Frontal cortex (tissue), 4 donors: ENCODE data around the gene YWHAE. TPM values are rescaled to one million over a fixed set of nuclear protein-coding genes. Genes with fewer than 3 reads are reported as not detected.
"Not testable (repeated sequence)": the region's sequence is repeated elsewhere in the genome, so short reads cannot be mapped to it uniquely, and the experiment has no call there.

ENCODE experiments used
- DNase-seq, 2 donors: peaks; one replicate each; pipeline ENCODE4 v3.0.0; 2012; ENCODE audit warnings: low spot score in 2 of 2
- FAIRE-seq: peaks from 2 replicates; lab custom pipeline; 2012; peaks lifted over from hg19 to GRCh38; lab: Jason Lieb, UNC
- total RNA-seq: library from RNA; depleted of rRNA; stranded (reverse); fragments of >200 nt; gene quantifications from one replicate; pipeline ENCODE4 v1.2.3, GENCODE V29; 2014
- donor health status: control.
- donor health status: control.
- donor health status: control.

YWHAE gene
- total RNA-seq, 1 donor from 2014 or later = 597 TPM

GRCh38 chr17:1377334-1377733, 22.7 kb downstream of the YWHAE start:
- FAIRE-seq (no peak), DNase-seq (no peak)

GRCh38 chr17:1376061-1376460, 24.0 kb downstream of the YWHAE start:
- FAIRE-seq (no peak), DNase-seq (no peak)

- FAIRE-seq (no peak), DNase-seq (no peak)
Observed at GRCh38 chr17:1375615-1376014, 24.4 kb downstream of the YWHAE start.

DNA sequence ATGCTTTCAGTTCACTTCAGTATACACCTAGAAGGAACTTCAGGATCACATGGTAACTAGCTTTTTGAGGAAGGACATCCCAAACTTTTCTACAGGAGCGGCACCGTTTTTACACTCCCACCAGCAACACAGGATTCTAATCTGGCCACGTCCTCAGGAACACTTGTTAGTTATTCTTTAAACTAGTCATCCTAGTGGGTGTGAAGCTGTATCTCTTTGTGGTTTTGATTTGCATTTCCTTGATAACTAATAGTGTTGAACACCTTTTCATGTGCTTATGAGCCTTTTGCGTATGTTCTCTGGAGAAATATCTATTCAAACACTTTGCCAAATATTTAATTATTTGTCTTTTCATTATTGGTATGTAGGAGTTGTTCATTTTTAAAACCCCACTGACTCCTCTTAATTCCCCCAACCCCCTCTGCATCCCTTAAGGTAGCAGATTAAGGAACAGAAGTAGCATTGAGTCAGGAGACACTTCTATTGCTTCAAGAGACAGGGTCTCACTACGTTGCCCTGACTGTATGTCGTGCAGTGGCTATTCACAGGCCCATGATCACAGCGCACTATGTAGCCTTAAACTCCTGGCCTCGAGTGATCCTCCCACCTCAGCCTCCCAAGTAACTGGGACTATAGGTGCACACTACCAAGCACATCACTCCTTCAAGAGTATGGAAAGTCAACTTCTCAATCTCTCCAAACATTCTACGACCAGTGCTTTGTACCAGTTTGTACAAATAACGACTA, 25.4 kb downstream of the YWHAE start:
- FAIRE-seq (no peak), DNase-seq (no peak)

GRCh38 chr17:1373707-1374237, 26.2 kb downstream of the YWHAE start:
- DNase-seq (no peak), FAIRE-seq (no peak)

DNA sequence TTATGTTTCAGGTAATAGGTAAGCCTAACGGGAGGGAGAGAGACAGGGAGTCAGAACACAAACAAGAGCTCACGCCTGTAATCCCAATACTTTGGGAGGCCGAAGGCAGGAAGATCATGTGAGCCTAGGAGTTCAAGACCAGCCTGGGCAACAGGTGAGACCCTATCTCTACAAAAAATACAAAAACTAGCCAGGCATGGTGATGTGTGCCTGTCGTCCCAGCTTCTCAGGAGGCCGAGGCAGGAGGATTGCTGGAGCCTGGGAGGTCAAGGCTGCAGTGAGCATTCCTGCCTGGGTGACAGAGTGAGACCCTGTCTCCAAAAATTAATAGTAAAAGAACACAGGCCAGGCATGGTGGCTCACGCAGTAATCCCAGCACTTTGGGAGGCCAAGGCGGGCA, 27.4 kb downstream of the YWHAE start:
- DNase-seq = no peak
- no peak for FAIRE-seq

DNA sequence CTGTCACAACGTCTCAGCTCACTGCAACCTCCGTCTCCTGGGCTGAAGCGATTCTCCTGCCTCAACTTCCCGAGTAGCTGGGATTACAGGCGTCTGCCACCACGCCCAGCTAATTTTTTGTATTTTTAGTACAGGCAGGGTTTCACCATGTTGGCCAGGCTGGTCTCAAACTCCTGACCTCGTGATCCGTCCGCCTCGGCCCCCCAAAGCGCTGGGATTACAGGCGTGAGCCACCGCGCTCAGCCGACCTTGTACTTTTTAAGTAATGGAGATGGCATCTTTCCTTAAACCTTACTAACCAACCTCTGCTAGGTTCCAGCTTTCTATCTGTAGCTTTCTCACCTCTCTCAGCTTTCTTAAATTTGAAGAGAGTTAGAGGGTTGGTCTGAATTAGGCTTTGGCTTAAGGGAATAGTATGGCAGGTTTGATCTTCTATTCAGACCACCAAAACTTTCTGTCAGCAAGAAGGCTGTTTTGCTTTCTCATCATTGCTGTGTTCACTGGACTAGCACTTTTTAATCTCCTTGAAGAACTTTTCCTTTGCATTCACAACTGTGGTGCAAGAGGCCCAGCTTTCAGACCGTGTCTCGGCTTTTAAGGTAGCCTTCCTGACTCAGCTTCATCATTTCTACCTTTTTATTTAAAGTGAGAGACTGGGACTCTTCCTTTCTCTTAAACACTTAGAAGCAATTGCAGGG, 28.0 kb downstream of the YWHAE start:
- FAIRE-seq (no peak), DNase-seq (no peak)

GRCh38 chr17:1368588-1368987, 31.4 kb downstream of the YWHAE start:
- FAIRE-seq (no peak), DNase-seq (no peak)

GRCh38 chr17:1367351-1367745, 32.7 kb downstream of the YWHAE start:
- FAIRE-seq = no peak
- DNase-seq = no peak

GRCh38 chr17:1366234-1366633, 33.8 kb downstream of the YWHAE start:
- FAIRE-seq (no peak), DNase-seq (no peak)

- DNase-seq (peak; percentile 41 to 66), FAIRE-seq (peak; percentile 36)
Observed at GRCh38 chr17:1365445-1366039, 34.5 kb downstream of the YWHAE start.

- DNase-seq (no peak), FAIRE-seq (no peak)
Observed at GRCh38 chr17:1362964-1363363, 37.1 kb downstream of the YWHAE start.

DNA sequence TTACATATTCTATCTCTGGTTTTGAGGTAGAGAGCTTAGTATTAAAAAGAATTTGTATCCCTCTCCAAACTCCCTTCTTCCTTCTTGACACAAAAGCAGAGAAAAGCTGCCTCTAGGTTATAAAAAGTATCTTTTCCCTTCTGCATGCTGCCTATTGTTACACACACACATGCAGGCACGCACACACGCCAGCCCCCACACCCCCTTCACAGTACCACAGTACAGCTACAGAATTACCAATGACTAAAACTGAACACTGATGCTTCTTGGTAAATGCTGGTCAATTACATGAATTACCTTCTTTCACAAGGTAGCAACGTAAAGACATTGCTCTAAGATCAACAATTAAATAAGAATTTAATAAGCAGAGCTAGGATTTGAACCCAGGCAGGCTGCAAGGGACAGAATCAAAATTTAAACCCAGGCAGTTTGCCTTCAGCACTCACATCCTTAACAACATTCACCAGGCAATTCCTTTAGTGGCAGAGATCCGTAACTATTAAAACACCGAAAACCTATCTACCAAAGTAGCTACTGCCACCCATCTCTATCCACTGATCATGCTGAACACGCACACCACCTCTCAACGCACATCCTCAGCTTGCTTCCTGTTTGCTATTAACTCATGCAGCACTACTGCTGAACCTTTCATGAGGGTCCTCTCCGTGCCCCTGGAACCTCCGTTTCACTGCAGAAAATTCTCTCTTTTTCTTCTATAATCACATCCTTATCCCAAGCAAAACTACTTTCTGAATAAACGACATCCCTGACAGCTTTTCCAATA, 37.8 kb downstream of the YWHAE start:
- FAIRE-seq = no peak
- DNase-seq = no peak

- no peak for DNase-seq
- FAIRE-seq = peak; percentile 51
Observed at GRCh38 chr17:1360975-1361374, 39.0 kb downstream of the YWHAE start.

GRCh38 chr17:1360315-1360714, 39.7 kb downstream of the YWHAE start:
- not testable (repeated sequence) for DNase-seq, FAIRE-seq

GRCh38 chr17:1354030-1354429, 46.0 kb downstream of the YWHAE start:
- DNase-seq (no peak), FAIRE-seq (no peak)

GRCh38 chr17:1352530-1352929, 47.5 kb downstream of the YWHAE start:
- FAIRE-seq, DNase-seq: not testable (repeated sequence)

- FAIRE-seq = no peak
Observed at GRCh38 chr17:1351971-1352370, 48.1 kb downstream of the YWHAE start.

DNA sequence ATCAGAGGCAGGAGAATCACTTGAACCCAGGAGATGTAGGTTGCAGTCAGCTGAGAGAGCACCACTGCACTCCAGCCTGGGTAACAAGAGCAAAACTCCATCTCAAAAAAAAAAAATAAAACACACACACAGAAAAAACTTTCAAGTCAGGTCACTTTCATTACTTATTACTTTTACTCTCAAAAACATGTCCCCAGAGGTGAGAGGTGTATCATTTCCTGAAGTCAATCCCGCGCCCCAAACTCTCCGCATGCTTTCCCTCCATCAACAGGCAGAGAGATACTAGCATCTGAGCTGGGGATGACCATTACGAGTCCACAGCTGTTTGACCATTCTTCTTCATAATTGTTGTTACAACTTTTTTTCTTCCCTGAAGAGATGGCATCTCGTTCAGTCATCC, 48.7 kb downstream of the YWHAE start:
- DNase-seq (no peak), FAIRE-seq (no peak)

More at GRCh38 chr17:1351971-1352370, 48.1 kb downstream of the YWHAE start:
- no peak for DNase-seq
